ENCODE data around the gene RBBP8NL.
"Not testable (repeated sequence)": the region's sequence is repeated elsewhere in the genome, so short reads cannot be mapped to it uniquely, and the experiment has no call there.

Gene RBBP8NL

DNA sequence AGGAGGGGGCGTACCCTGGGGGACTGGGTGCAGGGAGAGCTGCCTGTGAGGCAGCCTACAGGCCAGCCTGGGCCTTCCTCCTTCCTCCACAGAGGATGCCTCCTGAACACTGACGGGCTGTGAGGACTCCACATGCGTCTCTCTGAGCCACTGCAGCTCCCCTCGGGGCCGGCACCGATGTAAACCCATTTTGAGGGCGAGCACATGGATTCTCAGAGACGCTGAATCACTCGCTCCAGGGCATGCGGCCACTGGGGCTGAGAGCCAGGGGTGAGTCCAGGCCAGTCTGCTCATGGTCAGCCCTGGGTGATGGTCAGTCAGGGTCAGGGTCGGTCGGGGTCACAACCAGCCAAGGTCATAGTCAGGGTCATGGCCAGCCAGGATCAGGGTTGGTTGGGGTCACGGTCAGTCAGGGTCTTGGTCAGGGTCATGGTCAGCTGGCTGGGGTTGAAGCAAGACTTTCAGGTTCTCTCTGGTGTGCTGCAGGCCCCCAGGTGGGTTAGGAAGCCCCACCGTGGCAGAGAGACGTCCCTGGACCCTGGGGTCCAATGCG, 14.7 kb upstream of the RBBP8NL start:
- DNase-seq = no peak

DNA sequence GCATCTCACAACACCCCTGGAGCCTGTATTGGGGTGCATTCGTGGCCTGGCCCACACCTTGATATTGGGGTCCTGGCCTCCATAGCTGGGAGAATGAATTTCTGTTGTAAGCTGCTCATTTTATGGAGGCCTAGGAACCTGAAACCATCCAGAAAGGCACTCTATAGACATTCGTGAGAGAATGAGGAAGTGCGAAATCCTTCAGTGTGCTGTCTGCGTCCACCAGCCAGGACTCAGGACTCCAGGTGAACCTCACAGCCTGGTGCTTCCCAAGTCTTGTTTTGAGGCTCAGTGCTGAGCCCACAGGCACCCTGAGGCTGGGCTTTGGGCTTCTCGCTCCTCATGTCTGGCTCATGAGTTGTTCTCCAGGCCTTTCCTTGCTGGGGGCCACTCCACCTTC, 11.9 kb upstream of the RBBP8NL start:
- DNase-seq = no peak

DNA sequence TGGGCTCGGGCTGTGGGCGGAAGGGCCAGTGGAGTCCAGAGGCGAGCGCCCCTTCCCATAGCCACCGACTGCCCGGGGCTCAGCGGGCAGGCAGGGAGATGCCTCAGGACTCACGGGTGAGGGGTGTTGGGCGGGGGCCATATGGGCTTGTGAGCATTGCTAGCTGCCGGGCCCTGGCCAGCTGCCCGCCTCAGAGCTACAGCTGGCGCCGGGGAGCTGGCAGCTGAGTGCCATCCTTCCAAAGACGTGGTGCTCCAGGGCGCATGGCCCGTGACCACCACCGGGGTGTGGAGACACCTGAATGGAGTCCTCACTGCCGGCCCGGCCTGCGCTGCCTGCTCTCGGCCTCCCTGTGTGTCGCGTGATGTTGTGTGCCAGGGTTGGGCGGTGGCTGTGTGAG, 10.6 kb upstream of the RBBP8NL start:
- DNase-seq = no peak

- DNase-seq = no peak
Observed at GRCh38 chr20:62437496-62437895, 10.2 kb upstream of the RBBP8NL start.

DNA sequence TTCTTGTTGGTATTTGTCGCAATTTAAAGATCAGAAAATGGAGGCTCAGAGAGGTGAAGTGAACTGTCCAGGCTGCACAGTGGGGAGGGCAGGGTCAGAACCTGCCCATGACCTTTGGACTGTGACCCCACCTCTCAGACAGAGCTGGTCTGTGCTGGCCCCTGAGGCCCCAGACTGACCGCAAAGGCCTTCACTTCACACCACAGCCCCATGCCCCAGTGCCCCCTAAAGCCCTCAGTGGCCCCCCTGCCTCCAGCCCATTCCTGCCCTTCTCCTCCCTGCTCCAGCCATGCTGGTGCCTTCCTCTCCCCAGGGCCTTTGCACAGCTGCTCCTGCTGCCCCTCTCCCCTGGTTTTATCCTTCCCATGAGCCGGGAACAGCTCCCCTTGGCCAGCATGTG, 9.4 kb upstream of the RBBP8NL start:
- no peak for DNase-seq

DNA sequence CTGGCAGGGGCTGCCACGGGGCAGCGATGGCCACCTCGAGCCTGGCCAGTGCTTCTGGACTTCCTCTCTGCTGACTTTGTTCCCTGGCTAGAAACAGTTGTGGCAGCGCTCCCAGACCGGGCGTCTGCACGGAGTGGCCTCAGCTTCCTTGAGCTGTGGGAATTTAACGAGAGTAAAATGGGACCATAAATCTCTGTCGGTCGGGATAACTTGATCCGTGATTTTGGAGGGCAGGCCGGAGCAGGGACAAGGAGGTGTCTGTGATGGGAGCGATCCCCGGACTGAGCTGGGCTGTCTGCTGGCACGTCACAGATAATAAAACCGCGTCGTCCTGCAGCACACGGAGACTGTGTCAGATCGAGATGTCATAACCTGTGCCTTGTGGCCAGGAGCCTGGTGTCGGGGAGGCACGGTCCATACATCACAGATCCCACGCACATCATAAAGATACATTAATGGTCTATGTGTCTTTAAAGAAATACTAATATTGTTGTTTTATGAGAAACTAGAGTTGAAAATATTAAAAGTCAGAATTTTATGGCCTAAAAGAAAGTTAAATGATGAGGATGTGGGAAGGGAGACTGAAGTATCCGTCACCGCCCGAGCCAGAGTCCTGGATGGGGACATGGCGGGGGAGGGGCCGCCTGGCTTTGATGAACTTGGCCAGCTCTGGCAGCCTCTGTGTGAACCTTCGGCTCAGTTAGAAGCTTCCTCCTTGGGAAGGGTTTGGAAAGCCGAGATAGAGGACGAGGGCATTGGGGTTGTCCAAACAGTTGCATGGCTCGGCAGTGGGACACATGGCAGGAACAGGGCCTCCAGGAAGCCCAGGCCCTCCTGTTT, 6.5 kb upstream of the RBBP8NL start:
- DNase-seq = no peak

DNA sequence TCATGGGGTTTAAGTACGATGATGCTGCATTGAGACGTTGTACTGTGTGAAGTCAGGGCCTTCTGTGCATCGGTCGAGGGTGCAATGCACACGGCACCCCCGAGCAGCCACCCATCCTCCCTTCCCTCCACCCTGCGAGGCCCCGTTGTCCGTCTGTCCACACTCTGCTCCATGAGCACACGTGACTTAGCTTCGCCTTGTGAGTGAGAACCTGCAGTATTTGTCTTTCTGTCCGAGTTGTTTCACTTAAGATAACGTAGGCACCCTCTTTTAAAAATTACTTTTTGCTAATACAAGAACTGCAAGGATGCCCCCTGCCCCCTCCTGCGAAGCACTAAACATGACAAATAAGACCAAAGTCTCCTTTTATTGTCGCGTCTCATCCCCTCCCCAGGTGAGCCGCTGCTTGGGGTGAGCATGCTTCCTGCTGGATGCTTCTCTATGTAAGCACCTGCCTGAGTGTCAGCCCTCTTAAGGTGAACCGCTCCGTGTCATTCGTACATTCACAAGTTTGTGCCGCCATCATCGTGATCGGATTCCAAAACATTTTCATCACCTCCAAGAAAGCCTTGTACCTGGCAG, 3.6 kb upstream of the RBBP8NL start:
- DNase-seq = no peak

DNA sequence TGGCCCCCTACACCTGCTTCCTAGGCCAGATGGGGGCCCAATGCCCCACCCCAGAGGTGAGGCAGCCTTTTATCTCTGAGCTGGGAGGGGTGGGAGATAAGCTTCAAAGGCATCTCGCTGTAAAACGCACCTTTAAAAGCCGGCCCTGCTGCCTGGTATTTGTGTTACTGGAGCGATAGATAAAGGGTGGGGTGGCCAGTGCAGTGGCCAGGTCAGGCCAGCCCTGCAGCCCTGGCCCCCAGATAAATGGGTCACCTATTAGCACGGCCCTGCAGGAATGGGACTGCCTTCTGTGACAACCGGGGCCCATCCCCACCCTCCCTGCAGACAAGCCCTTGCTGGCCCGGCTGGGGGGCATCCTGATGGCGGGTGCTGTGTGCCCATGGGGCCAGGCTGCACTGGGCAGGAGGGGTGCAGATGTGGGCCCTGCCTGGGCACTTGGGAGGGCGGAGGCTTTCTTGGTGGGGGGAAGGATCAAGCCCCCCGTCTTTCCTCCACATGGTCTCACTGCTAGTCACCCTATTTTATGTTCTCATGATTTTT, 3.0 kb upstream of the RBBP8NL start:
- no peak for DNase-seq

DNA sequence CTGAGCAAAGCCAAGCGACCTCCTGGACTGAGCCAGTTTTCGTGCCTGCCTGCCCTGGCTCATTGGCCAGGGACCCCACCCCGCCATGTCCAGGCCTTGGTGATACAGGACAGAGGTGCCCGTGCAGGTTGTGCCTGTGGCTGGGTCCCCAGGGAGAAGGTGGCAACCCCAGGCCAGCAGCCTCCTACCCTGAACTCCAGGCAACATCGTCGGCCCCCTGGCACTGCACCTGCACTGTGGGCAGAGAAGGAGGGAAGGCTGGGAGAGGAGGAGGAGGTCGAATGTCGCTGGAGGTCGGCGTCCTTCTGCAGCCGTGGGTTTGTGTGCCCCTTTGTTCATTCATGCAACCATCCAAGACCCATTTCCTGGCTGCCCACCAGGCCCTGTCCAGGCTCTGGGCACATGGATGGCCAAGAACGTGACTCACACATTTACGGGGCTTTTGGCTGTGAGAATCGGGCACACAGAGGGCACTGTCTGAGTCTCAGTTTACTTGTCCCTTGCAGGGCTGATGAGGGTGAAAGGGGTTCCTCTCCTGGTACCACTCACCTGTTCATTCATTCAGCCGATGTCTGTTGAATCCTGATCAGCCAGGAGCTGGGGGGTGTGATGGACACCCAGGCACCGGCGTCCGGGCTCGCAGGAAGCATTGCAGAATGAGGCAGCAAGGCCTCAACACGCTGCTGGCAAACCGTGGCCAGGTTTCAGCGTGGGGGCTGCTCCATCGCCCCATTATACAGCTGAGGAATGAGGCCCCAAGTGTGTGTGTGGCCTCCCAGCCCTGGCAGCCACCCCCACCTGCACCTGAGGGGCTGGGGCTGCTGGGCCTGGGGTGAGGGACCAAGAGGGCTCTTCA, 2.3 kb upstream of the RBBP8NL start:
- DNase-seq = no peak

- DNase-seq = no peak
Observed at GRCh38 chr20:62428396-62429295, 1.3 kb upstream of the RBBP8NL start.

- DNase-seq = no peak
Observed at GRCh38 chr20:62428002-62428372, 648 bp upstream of the RBBP8NL start.

DNA sequence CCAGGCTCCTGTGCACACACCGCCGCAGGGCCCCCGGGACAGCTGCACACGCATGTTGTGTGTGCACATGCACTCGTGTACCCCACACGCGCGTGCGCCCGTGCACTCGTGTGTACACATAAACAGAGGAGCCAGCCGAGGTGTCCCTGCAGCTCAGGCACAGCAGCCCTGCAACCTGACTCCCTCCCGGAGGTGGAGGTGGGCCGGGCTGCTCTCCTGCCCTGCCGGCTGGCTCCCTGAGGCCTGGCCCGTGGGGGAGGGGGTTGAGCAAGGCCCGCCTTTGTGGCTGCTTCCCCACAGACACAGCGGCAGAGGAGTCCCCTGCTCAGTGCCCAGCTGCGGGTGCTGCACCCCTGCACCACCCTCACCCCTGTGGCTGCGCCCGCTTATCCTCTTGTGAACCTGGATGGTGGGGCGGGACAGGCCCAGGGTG, 624 bp downstream of the RBBP8NL start:
- no peak for DNase-seq

DNA sequence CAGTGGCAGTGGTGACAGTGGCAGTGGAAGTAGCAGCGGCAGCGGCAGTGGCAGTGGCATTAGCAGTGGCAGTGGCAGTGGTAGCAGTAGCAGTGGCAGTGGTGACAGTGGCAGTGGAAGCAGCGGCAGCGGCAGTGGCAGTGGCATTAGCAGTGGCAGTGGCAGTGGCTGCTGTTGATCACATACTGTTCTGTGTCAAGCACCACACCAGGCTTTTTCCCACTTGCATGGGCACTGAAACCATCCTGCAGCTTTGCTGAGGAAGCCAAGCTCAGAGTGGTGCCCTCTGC, 1.3 kb downstream of the RBBP8NL start:
- not testable (repeated sequence) for DNase-seq

GRCh38 chr20:62425281-62426058, 1.9 kb downstream of the RBBP8NL start:
- no peak for DNase-seq

GRCh38 chr20:62424249-62425107, 2.9 kb downstream of the RBBP8NL start:
- no peak for DNase-seq

DNA sequence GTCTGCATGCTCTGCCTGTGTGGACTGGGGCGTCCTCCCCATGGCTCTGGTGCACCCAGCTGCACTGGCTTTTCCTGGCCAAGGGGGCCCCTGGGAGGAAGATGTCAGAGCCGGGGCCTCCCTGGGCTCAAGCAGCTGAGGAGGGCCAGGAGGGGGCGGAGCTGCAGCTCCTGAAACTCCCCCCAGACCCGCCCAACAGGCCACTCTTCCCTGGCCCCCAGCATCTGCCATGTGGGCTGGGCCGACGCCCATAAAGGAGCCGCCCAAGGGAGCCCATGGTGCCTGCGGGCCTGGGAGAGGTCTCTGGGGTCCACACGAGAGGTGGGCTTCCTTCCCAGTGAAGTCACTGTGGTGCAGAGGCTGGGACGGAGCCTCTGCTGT, 4.0 kb downstream of the RBBP8NL start:
- DNase-seq = no peak

DNA sequence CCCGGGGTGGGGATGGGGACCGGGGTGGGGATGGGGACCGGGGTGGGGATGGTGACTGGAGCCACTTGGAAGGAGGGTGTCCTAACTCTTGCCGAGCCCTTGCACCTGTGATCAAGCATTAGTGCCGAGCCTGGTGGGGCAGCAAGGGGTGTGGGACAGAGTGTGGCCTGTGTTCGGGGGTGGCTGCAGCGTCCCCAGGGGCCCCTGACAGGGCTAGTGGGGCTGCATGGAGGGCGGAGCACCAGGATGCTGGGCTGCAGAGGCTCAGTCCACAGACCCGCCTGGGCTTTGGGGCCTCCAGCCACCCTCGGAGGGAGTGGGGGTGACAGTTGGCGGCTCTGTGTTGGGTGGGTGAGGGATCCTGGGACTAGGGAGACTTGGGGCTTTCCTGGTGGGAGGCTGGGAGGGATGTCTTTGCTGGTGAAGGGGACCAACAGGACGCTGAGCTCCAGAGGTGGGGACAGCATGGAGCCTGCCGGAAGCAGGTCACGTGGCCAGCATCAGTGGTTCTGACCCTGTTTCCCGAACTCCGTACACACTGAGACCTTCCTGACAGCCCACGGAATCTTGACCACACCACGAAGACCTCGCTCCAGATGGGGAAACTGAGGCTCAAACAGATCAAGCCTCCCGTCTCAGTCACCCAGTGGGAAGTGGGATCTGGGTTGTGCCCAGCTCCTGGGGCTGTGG, 4.6 kb downstream of the RBBP8NL start:
- DNase-seq = no peak

GRCh38 chr20:62421716-62421990, 5.7 kb downstream of the RBBP8NL start:
- DNase-seq = no peak

- DNase-seq = no peak
Observed at GRCh38 chr20:62420846-62421715, 6.3 kb downstream of the RBBP8NL start.
